Measurements from ENCODE around the gene OPRL1. TPM values are rescaled to one million over a fixed set of nuclear protein-coding genes. Genes with fewer than 3 reads are reported as not detected.

OPRL1 gene
- total RNA-seq, 1 experiment from 2014 or later: 1.5 TPM

GRCh38 chr20:64142590-64142989 lies 62.7 kb downstream of the OPRL1 start:
- CTCF ChIA-PET: no interaction called here
- H3K4me1 ChIP-seq (replicated peaks; ENCODE audit: insufficient read depth): no peaks in the 10 kb centered on the region
- no peak overlapping the region for H2AFZ ChIP-seq
- no peaks in the 10 kb centered on the region for H3K79me2 ChIP-seq (ENCODE audit: low read depth)
- H3K9me3 ChIP-seq (ENCODE audit: insufficient read depth, low read depth): peaks cover 22% of the 10 kb centered on the region
- no peaks in the 10 kb centered on the region for H3K36me3 ChIP-seq (ENCODE audit: low read depth)
- no peak overlapping the region for H3K27ac ChIP-seq
- peaks cover 6% of the 10 kb centered on the region; the same call in 1 of the 2 replicates for H3F3A ChIP-seq (ENCODE audit: insufficient read depth, low read depth)
- no peak for DNase-seq
- POLR2A ChIA-PET (ENCODE audit: unreplicated experiment): no interaction called here
- BruUV-seq (replicated peaks): no TSS peak
- no peak overlapping the region for H3K4me3 ChIP-seq
- no peaks in the 10 kb centered on the region for H3K9me2 ChIP-seq (ENCODE audit: insufficient read depth)
- peaks cover 60% of the 10 kb centered on the region for H3K27me3 ChIP-seq (ENCODE audit: insufficient read depth, low read depth)
- intact Hi-C loops (cut with micrococcal nuclease; ENCODE audit: unreplicated experiment): no loop called here
- H4K20me1 ChIP-seq (ENCODE audit: insufficient read depth): no peaks in the 10 kb centered on the region
- no peak for TF ChIP-seq CTCF (conservative IDR thresholded peaks at IDR 0.05)
- TF ChIP-seq EZH2 (IDR thresholded peaks at IDR 0.05; ENCODE audit: low read depth): no peak
- no peak overlapping the region for H3K4me2 ChIP-seq

GRCh38 chr20:64143018-64143801 lies 63.3 kb downstream of the OPRL1 start:
- Histone ChIP-seq H3K79me2 (ENCODE audit: low read depth) (no peaks in the 10 kb centered on the region), H3F3A (ENCODE audit: insufficient read depth, low read depth) (peaks cover 6% of the 10 kb centered on the region; the same call in 1 of the 2 replicates), H2AFZ (no peak overlapping the region), H4K20me1 (ENCODE audit: insufficient read depth) (no peaks in the 10 kb centered on the region), H3K36me3 (ENCODE audit: low read depth) (no peaks in the 10 kb centered on the region), H3K9me3 (ENCODE audit: insufficient read depth, low read depth) (peaks cover 22% of the 10 kb centered on the region), H3K27ac (no peak overlapping the region), H3K4me2 (no peak overlapping the region), H3K4me1 (replicated peaks; ENCODE audit: insufficient read depth) (no peaks in the 10 kb centered on the region), H3K9me2 (ENCODE audit: insufficient read depth) (no peaks in the 10 kb centered on the region), H3K27me3 (ENCODE audit: insufficient read depth, low read depth) (peaks cover 66% of the 10 kb centered on the region), H3K4me3 (no peak overlapping the region)
- ChIA-PET CTCF (no interaction called here), POLR2A (ENCODE audit: unreplicated experiment) (no interaction called here)
- no TSS peak for BruUV-seq (replicated peaks)
- intact Hi-C loops (cut with micrococcal nuclease; ENCODE audit: unreplicated experiment): no loop called here
- DNase-seq: no peak
- TF ChIP-seq CTCF (conservative IDR thresholded peaks at IDR 0.05): no peak
- TF ChIP-seq EZH2 (IDR thresholded peaks at IDR 0.05; ENCODE audit: low read depth): no peak

GRCh38 chr20:64144144-64144912 lies 64.4 kb downstream of the OPRL1 start:
- no peaks in the 10 kb centered on the region for H4K20me1 ChIP-seq (ENCODE audit: insufficient read depth)
- H3K27me3 ChIP-seq (ENCODE audit: insufficient read depth, low read depth): peaks cover 76% of the 10 kb centered on the region
- no peak overlapping the region for H3K27ac ChIP-seq
- no peaks in the 10 kb centered on the region for H3K4me1 ChIP-seq (replicated peaks; ENCODE audit: insufficient read depth)
- intact Hi-C loops (cut with micrococcal nuclease; ENCODE audit: unreplicated experiment): no loop called here
- no peak for TF ChIP-seq EZH2 (IDR thresholded peaks at IDR 0.05; ENCODE audit: low read depth)
- no peak for TF ChIP-seq CTCF (conservative IDR thresholded peaks at IDR 0.05)
- H3K4me2 ChIP-seq: no peak overlapping the region
- no peaks in the 10 kb centered on the region for H3K79me2 ChIP-seq (ENCODE audit: low read depth)
- ChIA-PET CTCF (no interaction called here), POLR2A (ENCODE audit: unreplicated experiment) (no interaction called here)
- no peak for DNase-seq
- no peak overlapping the region for H2AFZ ChIP-seq
- H3K36me3 ChIP-seq (ENCODE audit: low read depth): no peaks in the 10 kb centered on the region
- peaks cover 22% of the 10 kb centered on the region for H3K9me3 ChIP-seq (ENCODE audit: insufficient read depth, low read depth)
- no TSS peak for BruUV-seq (replicated peaks)
- H3K4me3 ChIP-seq: no peak overlapping the region
- no peaks in the 10 kb centered on the region for H3K9me2 ChIP-seq (ENCODE audit: insufficient read depth)
- H3F3A ChIP-seq (ENCODE audit: insufficient read depth, low read depth): peaks cover 6% of the 10 kb centered on the region; the same call in 1 of the 2 replicates

All from PC-9 (cell line).